Type B pancreatic cell (in vitro differentiated cells): ENCODE data around the gene PAXIP1. TPM values are rescaled to one million over a fixed set of nuclear protein-coding genes. Genes with fewer than 3 reads are reported as not detected.

Experiments used
- DNase-seq: peaks from one replicate; pipeline ENCODE4 v3.0.0; 2021; ENCODE audit warnings: mixed read lengths; ENCODE audit not compliant: unreplicated experiment; ENCODE audit errors: extremely low spot score
- H3K27ac Mint-ChIP-seq: 2 replicates; pipeline ENCODE4 v1.8.0; 2021; ENCODE audit warnings: mild to moderate bottlenecking, mixed read lengths
- H3K27me3 Mint-ChIP-seq: 2 replicates; pipeline ENCODE4 v1.8.0; 2021; ENCODE audit warnings: mixed read lengths
- H3K36me3 Mint-ChIP-seq: 2 replicates; pipeline ENCODE4 v1.8.0; 2021; ENCODE audit warnings: mixed read lengths
- H3K4me1 Mint-ChIP-seq: one replicate; pipeline ENCODE4 v1.8.0; 2021; ENCODE audit warnings: mixed read lengths; ENCODE audit not compliant: unreplicated experiment
- H3K4me3 Mint-ChIP-seq: 2 replicates; pipeline ENCODE4 v1.8.0; 2021; ENCODE audit warnings: mild to moderate bottlenecking, mixed read lengths
- H3K9me3 Mint-ChIP-seq: 2 replicates; pipeline ENCODE4 v1.8.0; 2021; ENCODE audit warnings: mixed read lengths
- CTCF ChIP-seq: fragments of 200-600 bp; sonication (generic); conservative IDR thresholded peaks from 2 replicates; pipeline ENCODE4 v1.5.0; 2021; ENCODE audit warnings: antibody characterized with exemption, mild to moderate bottlenecking
- total RNA-seq: library from RNA; stranded (reverse); gene quantifications from 2 replicates; pipeline ENCODE4 v1.2.1, GENCODE V29; 2021; ENCODE audit warnings: low replicate concordance

PAXIP1 gene
- total RNA-seq, 1 donor from 2014 or later: 21.1 TPM

GRCh38 chr7:154968336-154969001, 34.5 kb downstream of the PAXIP1 start:
- TF ChIP-seq CTCF: no peak
- Mint-ChIP-seq H3K4me3 (no peak overlapping the region), H3K27ac (no peak overlapping the region), H3K4me1 (no peaks in the 10 kb centered on the region), H3K9me3 (no peaks in the 10 kb centered on the region), H3K27me3 (no peaks in the 10 kb centered on the region), H3K36me3 (peaks cover 37% of the 10 kb centered on the region)
- DNase-seq: no peak

- TF ChIP-seq CTCF: no peak
- no peaks in the 10 kb centered on the region for H3K4me1 Mint-ChIP-seq
These were observed 35.4 kb downstream of the PAXIP1 start for GRCh38 chr7:154967401-154967955.

DNA sequence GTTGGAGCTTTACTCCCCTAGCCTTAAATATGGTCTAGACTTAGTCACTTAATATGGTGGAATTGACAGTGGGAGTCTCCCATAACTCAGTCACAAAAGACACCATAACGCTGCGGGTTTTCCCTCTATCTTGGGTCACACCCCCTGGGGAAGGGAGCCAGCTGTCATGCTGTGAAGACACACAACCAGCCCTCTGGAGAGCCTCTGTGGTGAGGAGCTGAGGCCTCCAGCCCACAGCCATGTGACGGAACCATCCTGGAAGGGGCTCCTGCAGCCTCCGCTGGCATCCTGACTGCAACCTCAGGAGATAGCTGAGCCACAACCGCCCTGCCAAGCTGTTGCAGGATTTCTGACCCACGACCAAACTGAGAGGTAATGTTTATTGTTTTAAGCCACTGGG, 37.9 kb downstream of the PAXIP1 start:
- H3K9me3 Mint-ChIP-seq: no peaks in the 10 kb centered on the region
- TF ChIP-seq CTCF: no peak
- no peak for DNase-seq
- H3K27me3 Mint-ChIP-seq: no peaks in the 10 kb centered on the region
- H3K4me1 Mint-ChIP-seq: no peaks in the 10 kb centered on the region
- H3K4me3 Mint-ChIP-seq: no peak overlapping the region
- peaks cover 46% of the 10 kb centered on the region for H3K36me3 Mint-ChIP-seq
- H3K27ac Mint-ChIP-seq: no peak overlapping the region

More at GRCh38 chr7:154967401-154967955, 35.4 kb downstream of the PAXIP1 start:
- Mint-ChIP-seq H3K9me3 (no peaks in the 10 kb centered on the region), H3K27ac (no peak overlapping the region), H3K4me3 (no peak overlapping the region), H3K27me3 (no peaks in the 10 kb centered on the region), H3K36me3 (peaks cover 31% of the 10 kb centered on the region)
- DNase-seq: no peak

GRCh38 chr7:154960063-154960790, 42.7 kb downstream of the PAXIP1 start:
- H3K4me3 Mint-ChIP-seq: no peak overlapping the region

GRCh38 chr7:154956427-154956826, 46.5 kb downstream of the PAXIP1 start:
- H3K27ac Mint-ChIP-seq: no peak overlapping the region
- H3K36me3 Mint-ChIP-seq: peaks cover 40% of the 10 kb centered on the region
- H3K4me1 Mint-ChIP-seq: no peaks in the 10 kb centered on the region
- H3K4me3 Mint-ChIP-seq: no peak overlapping the region
- H3K27me3 Mint-ChIP-seq: no peaks in the 10 kb centered on the region
- no peak for TF ChIP-seq CTCF
- no peak for DNase-seq
- H3K9me3 Mint-ChIP-seq: no peaks in the 10 kb centered on the region

More at GRCh38 chr7:154960063-154960790, 42.7 kb downstream of the PAXIP1 start:
- Mint-ChIP-seq H3K36me3 (peaks cover 47% of the 10 kb centered on the region), H3K27ac (no peak overlapping the region), H3K27me3 (no peaks in the 10 kb centered on the region), H3K4me1 (no peaks in the 10 kb centered on the region), H3K9me3 (no peaks in the 10 kb centered on the region)
- DNase-seq: no peak
- no peak for TF ChIP-seq CTCF
